D341Med (cell line): ENCODE measurements around the gene PRSS56.
A peak's percentile ranks its signal among the peaks of the same experiment; 100 is the strongest.

Experiments used
- DNase-seq: peaks from one replicate; pipeline ENCODE4 v3.0.0; 2012; ENCODE audit warnings: low spot score

PRSS56 gene

DNA sequence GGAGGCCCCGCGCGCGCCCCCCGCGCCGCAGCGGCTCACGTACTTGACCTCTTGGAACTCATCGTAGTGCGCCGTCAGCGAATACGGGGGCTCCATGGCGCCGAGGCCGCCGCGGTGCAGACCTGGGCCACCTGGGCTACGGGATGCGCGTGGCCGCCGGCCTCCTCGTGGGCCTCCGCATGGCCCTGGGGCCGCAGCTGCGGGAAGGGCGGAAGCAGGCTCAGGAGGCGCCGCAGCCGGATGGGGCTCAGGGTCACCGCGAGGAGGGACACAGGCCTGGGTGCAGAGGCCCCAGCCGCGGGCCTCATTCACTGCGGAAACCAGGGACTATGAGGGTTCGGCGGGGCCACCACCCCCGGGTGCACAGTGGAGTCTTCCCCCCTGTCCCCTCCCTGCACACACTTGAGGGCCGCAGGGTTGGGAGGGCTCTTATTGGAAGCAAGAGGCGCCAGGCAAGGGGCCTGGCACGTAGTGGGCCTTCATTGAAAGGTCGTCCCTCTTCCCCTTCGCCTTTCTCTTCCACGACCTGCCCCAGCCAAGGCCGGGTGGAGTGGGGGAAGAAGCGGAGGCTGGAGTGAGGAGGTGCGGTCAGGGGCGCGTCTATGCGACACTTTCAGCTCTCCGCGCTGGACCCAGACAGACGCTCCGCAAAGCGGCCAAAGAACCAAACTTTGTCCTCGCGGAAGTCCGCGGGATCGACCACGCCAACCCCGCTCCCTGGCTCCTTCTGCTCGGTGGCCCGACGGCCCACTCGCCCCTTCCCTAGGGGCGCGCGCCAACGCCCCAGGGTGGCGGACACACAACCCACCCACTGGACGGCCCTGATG lies 33.4 kb upstream of the PRSS56 start:
- no peak for DNase-seq

DNA sequence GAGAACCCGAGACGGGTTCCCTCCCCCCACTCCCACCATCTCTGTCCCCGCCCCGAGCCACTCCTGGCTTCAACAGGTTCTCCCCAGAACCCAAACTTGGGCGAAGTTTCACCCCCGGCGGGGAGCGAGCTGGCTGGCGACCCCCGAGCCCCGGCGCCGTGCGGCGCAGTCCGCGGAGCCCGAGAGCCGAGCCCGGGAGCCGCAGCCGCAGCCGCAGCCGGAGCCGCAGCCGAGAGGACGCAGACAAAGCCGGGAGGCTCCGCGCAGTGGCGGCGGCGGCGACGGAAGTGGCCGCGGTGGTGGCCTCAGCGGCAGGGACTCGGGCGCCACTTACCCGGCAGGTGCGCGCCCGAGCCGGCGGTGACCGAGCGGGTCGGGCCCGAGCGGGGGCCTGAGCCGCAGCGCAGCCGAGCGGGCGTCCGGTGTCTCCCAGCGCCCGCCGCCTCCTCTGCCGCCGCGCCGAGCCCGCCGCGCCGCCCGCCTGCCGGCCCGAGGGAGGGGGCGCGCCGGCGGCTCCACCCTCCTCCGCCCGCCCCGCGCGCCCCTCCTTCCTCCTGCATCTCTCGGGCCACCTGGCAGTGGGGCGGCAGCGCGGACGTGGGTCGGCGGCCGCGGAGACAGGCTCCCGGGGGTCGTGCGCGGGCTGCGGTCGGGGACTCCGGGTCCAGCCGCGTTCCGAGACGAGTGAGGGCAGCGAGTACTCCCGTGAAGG lies 32.6 kb upstream of the PRSS56 start, which contains the start of gene ECEL1:
ECEL1 (minus strand) TSS at position 450 of the 712 bp plus-strand sequence. CDS start 1,181 bp downstream, outside the sequence.
- DNase-seq, result peak; percentile 61

DNA sequence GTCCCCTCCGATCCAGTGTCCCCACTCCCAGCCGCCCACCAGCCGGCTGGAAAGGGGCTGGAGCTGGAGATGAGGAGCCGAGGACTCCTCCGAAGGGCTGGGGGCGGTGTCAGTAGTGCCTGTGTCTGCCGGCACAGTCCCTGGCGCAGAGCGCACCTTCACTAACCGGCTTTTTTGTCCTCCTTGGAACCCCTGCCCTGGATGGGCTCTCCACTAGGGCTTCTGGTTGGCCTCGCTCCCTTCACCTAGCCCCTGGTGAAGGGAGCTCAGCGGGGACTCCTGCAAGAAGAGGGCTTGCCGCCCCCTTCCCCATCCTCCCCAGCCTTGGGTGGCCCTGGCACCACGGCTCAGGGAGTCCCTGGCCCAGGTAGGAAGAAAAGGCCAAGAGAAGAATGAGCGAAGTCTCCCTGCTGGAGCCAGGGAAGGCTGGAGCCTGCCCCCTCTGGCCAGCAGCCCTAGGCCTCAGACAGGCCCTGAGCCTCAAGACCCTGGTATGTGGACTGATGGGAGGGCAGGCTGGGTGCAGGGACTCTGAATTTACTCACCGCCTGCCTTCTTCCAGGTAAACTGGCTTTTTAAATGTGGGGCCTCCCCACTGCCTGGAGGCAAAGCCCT lies 32.0 kb upstream of the PRSS56 start:
- DNase-seq, result no peak

DNA sequence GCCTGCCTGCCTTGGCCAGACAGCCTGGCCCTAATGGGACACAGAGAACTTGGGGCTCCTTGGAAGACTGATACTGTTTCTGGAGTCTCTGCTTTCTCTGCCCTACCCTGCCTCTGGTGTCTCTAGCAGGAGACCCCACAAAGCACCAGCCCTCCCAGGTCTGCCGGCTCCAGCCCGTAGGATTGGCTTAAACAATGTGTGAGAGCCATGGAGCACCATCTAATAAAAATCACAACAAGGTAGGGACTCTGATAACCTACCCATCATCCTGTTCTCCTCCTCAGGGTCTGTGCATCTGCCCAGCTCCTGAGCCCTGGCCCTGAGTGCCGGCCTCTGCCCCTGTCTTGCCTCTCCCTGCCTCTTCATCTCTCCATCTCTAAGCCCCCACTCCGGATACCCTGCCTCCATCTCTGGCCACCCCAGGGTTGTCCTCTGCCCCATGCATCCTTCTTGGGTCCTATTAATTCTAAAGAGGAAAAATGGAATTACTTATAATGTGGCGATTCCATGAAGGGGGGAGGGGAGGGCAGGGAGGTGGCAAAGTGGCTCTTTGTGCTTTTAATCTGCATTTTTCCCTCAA lies 31.4 kb upstream of the PRSS56 start:
- no peak for DNase-seq

DNA sequence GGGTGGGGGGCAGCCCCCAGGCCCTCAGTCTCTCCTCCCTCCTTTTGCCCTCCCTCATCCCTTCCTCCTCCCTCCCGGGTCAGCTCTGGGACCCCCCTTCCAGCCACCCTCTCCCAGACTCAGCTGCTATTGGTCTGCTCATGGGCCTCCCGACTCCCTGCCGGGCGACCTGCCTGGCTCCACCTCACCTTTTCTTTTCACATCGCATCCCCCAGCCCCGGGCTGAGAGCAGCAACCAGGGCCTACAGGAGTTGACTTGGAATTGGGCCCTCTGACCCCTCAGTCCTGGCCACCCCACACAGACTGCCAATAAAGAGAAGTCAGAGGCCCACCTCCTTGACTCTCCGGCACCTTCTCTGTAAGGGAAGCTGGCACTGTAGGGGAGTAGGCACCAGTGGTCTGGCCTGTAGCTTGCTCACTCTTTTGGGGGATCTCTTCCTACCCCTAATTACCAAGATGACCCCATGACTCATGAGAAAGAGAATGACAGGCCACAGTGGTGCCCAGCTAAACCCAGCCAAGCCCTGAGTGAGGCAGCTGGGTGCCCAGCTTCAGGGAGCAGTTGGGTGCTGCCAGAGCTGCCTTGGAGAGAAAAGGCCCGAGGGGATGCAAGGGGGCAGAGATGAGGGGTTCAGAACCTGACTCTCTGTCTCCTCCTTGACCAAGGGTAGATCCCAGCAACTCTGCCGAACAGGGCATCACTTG lies 30.5 kb upstream of the PRSS56 start:
- no peak for DNase-seq

DNA sequence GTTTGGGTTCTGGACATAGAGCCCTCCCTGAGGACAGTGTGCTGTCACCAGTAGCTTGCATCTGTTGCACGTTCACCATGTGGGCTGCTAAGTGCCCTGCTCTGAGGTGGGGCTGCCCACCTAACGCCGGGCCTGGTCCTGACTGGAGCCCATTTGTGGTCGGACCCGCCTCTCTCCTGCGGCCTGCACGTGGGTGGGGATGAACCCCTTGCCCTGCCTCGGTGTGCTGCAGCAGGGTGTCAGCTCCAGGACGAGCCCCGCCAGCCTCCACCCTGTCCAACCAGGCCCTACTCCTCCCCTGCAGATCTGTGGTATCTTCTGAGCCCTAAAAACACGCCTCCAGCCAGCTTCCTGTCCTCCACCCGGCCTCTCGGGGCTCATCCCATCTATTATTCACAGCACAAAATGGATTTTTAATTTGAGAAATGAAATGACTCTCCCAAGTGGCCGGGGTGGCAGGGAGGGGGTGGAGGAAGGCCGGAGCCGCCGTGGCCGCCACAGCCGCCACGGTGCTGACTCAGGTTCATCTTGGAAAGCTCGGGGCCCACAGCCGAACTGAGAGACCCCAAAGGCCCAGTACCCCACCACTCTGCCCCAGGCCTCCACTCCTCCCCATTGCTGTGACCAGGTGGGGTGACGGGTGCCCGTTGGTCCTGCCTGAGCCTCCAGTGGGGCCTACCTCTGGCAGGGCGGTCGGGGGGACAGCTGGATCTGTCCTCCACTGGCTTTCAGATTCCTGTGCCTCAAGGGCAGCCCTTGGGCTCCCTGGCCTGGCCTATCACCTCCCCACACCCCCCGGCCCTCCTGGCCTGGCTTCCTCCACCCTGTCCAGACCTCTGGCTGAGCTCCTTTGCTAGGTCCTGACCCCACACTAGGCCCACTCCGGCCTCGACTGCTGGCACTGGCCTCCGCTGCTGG lies 29.7 kb upstream of the PRSS56 start:
- DNase-seq, result no peak

DNA sequence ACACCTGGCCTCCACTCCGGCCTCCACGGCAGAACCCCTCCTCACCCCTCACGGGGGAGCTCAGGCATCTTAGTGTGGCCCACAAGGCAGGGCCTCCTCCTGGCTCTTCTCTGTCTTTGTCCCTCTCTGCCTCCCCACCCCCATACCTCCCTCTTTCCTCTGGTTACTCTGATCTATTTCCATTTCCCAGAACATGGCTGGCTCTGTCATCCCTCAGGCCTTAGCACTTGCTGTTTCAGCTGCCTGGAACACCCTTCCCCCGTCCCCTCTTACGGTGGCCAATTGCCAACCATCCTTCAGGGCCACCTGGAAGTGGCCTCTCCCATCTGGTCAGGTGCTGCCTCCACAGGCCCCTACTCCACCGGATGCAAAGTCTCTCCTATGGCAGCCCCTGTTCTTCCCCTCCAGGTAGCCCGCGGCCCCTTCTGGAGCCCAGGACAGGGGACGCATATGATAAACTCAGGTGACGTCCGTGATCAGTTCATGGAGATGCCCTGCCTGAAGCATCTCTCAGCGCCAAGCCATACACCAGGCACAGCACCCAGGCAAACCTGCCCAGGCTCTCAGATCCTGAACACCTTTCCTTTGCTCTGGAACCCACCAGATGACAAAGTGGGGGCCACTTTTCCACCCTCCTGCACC lies 28.9 kb upstream of the PRSS56 start:
- no peak for DNase-seq

DNA sequence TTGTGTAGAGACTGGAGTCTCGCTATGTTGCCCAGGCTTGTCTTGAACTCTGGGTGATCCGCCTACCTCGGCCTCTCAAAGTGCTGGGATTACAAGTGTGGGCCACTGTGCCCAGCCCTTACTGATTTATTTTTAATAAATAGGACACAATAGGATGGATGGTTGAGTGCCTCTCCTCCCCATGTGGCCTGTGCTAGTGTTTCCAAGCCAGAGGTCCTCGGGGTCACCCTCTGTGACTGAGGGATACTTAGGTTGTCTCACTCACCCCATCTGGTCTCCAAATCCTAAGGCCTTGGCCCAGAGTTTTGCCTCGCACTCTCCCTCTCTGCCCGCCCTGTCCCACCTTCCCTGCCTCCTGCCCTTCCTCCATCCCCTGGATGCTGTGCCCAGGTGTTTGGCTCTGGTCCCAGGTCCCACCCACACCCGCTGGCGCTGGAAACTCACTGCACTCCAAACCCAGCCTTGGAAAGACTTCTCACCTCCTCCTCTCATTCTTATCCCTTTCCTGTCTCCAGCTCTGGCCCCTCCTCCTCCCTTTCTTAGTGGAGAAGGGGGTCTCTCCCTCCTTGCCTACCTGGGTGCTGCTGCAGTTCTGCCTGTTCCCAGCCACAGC lies 27.8 kb upstream of the PRSS56 start:
- DNase-seq, result no peak

DNA sequence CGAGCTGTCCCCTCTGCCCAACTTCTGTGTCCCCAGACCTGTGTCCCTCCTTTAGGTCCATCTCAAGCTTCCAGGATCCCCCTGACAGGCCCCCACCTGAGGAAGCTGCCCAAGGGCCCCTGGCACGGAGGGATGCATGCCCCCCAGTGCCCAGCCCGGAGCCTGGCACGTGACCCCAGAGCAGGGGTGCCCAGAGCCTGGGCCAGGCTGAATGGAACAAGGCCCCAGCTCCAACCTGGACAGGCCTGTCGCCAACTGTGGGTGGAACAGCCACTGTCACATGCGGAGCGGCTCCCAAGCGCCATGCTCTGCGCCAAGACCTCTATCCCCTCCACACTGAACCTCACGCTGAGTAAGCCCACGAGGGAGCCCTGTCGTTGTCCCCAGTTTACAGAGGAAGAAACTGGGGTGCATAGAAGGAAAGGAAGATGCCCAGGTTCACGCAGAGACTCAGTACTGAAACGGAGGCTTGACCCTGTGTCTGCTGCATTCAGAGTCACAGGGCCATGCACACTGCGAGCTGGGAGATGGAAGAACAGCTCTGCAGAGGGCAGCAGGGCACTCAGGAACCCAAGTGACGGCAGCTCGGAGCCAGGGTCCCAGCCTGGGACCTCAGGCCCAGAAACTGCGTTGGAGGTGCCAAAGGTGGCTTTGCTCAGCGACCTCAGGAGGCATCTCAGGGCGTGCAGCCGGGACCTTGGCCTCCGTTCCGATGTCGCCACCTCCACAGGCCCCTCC lies 27.1 kb upstream of the PRSS56 start:
- DNase-seq, result no peak

DNA sequence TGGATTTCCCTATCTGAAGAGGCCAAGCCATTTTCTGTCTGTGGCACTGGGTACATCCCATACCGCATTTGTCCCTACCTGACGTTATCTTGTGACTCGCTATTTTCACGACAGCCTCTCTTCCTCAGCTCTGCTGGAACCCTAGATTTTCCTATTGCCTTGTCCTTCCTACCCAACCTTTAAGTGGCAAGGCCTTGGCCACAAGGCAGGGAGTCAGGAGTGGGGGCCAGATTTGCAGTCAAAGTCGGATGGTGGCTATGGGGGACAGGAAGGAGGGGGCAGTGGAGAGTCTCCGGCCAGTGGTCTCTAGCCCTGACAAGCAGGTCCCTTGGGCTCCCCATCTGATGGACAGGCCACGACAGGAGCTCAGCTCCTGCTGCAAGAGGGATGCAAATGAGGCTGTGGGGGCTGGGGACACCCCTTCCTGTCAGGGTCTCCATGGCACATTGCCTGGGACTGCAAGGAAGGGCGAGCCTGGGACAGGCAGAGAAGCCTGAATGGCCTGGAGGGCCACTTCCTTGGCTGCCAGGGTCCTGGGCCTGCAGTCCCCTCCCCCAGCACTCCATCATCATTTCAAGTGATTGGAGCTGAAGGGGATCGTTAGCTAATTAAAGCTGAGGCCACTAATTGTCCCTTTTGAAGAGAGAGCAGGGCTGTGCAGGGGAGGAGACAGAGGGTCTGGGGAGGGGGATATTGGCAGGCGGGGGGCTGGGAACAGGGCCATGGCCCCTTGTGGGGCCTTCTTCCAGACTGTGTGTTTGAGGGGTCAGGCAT lies 26.3 kb upstream of the PRSS56 start:
- no peak for DNase-seq

DNA sequence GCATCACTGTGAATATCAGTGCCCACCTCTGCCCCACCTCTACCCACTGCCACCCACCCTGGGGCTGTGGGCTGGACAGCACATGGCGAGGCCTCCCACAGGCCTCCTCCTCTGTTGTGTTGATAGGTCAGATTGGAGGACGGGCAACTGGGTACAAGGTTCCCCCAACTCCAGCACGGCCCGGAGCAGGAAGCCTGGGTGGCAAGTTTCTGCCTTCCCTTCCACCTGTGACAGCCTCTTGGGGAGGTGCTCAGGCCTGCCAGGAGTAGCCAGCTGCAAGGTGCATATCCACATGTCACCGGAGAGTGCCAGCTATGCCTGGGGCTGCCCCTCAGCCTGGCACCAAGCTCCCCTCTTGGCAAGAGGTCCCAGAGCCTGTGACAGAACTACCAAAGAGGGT lies 25.6 kb upstream of the PRSS56 start:
- DNase-seq, result no peak

DNA sequence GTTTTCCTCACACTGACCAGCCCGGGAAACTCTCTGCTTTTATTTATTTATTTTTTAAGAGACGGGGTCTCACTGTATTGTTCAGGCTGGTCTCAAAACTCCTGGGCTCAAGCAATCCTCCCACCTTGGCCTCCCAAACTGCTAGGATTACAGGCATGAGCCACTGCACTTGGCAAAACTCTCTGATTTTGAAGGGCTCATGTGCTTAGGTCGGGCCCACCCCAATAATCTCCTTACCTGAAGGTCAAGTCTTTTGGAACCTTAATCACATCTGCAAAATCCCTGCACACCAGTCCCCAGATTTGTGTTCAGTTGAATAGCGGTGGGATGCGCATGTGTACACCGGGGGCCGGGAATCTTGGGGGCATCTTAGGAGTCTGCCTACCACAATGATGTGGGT lies 24.9 kb upstream of the PRSS56 start:
- DNase-seq, result no peak

DNA sequence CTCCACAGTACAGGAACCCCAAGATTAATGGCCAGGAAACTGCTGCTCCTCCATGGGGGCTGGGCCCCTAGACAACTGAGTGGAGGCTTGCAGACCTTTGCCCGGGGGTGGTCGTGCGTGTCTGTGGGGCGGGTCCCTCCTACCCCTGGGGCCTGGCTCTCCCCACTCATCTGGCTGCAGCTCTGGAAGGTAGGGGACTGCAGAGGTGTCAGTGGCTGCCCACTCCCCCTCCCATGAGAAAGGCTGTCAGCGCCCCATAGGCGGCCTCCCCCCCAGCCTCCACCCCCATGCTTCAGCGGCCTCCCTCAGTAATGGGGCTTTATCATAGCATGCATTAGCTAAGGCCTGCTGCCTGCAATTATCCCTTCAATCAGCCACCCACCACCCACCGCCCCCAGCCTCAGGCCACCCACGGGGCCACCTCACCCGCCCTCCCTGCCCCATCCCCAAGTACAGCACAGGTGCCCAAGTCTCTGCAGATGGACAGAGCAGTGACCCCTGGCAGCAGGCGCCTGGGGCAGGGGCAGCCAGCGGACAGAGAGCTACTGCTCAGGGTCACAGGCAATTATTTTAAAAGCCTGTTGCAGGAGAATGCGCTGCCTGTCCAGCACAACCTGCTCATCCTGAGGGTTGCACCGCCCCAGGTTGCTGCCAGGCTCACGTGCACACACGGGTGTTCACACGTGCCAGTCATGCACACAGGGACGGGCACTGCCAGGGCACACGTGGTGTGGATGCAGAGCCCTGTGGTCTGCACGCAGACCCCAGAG lies 23.5 kb upstream of the PRSS56 start:
- DNase-seq, result no peak

DNA sequence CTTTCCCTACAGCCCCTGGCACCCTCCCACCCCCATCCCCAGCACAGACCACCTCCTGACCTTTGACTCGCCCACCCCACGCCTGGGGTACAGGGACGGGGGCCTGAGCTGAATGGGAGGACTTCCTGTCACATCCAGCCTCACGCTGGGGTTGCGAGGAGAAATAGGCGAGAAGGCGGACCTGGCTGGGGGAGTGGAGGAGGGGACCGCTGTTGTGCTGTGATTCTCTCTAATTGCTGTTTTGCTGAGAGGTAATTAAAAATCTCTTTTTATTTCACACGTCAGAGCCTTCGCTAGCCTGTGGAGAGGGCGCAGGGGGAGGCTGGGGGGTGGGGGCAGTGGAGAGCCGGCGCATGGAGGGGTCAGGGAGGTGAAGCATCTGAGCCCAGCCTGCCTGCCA lies 22.8 kb upstream of the PRSS56 start:
- no peak for DNase-seq

DNA sequence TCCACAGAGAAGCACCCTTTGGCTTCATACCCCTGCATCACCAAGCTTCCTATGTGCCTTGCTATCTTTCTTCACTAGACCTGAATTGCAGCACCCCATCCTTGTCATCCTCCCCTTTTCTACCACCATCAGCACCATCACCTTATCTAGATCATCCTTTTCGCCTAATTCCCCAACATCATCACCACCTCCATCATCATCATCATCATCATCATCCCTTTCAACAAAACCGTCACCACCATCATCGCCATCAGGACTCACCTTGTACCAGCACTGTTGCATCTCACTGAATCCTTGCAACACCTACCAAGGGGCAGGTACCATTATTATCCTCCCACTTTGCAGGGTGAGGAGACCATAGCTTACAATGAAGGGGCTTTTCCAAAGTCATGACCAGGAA lies 21.7 kb upstream of the PRSS56 start:
- no peak for DNase-seq

DNA sequence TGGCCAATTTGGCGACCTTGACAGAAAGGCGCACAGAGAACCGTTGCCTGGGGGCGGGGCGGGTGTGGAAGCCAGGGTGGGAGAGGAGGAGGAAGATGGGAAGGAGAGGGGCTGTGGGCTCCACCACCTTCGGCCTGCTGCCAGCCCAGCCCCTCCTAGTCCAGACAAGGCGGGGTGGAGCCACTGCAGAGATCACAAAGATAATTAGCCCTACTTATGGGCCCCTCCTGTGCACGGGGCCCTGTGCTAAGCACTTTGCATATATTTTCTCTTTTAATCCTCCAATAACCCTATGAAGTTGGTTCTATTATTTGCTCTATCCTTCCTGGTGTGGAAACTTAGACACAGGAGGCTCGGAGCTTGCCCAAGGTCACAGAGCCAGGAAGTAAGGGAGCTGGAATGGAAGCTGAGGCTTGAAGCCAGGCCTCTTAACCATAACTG lies 18.8 kb upstream of the PRSS56 start:
- peak; percentile 59 for DNase-seq

DNA sequence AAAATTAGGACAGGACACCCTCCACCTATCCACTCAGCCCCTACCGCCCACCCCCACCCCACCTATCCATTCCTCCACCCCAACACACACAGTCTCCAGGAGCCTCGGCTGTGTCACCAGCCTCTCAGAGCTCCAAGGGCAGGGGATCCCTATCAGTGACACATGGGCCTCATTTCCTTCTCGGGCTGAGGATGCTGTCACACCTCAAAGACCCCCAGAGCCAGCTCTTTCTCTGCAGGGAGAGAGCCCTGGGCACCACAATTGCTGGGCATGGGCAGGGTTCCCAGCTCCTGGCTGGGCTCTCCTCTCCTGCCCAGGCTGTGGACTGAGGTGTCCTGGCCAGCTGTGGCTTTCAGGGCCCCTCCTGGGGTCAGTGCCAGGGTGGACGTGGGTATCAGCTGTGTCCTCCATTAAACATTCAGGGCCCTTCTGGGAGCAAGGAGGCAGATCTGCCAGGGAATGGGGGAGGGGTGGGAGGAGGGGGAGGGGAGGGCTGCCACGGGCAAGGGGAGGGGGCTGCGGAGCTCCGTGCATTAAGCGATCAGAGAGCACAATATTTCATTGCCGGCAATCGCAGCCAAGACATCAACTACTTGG lies 18.3 kb upstream of the PRSS56 start:
- DNase-seq, result no peak
